Bronchial epithelial cell (primary cell): ENCODE data around the gene RELT. TPM values are rescaled to one million over a fixed set of nuclear protein-coding genes. Genes with fewer than 3 reads are reported as not detected.

Source experiments
- DNase-seq: peaks from one replicate; pipeline ENCODE4 v3.0.0-alpha.2; 2010; ENCODE audit warnings: low read depth
- FAIRE-seq: peaks from 2 replicates; lab custom pipeline; 2011; peaks lifted over from hg19 to GRCh38; lab: Jason Lieb, UNC
- H3K27me3 ChIP-seq: 2 replicates; pipeline ENCODE4 v1.5.1; 2011; ENCODE audit warnings: low read length; ENCODE audit not compliant: control insufficient read depth, insufficient read depth
- H3K36me3 ChIP-seq: 2 replicates; pipeline ENCODE4 v1.5.1; 2011; ENCODE audit warnings: low read length; ENCODE audit not compliant: control insufficient read depth, insufficient read depth
- H3K4me3 ChIP-seq: 2 replicates; pipeline ENCODE4 v1.5.1; 2011; ENCODE audit warnings: mild to moderate bottlenecking, low read depth, low read length, control low read depth
- total RNA-seq: library from RNA; depleted of rRNA; stranded (reverse); fragments of >200 nt; gene quantifications from 2 replicates; pipeline ENCODE4 v1.2.1, GENCODE V29; 2014
- TF ChIP-seq, protein P1 (sequence below): IDR thresholded peaks from 2 replicates; pipeline ENCODE4 v1.5.1; 2011; ENCODE audit warnings: mild to moderate bottlenecking, moderate library complexity, low read length, control low read depth, inconsistent platforms; ENCODE audit not compliant: insufficient read depth, severe bottlenecking

The RELT gene
- total RNA-seq, 1 donor from 2014 or later = 3.4 TPM

DNA sequence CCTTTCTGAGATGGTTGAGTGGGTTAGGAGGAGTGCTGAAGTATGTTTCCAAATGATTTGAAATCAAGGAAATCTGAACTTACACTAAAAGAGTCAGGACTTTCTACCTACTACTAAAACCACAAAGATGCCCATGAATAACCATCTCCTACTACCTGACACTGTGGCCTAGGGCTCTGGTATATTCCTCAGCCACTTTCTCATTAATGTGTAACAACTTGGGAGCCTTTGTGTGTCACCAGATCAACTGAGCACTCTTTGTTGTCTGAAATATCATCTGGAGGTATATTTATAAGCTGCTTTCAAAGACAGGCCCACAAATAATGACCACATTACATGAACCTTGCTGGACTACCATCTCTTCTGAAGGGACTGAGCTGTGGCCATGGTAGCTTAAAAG is 43.9 kb downstream of the RELT start:
- no peak for DNase-seq
- no peak for FAIRE-seq
- no peaks in the 10 kb centered on the region for H3K36me3 ChIP-seq
- no peaks in the 10 kb centered on the region for H3K27me3 ChIP-seq
- no peak overlapping the region for H3K4me3 ChIP-seq
- TF ChIP-seq, protein P1, sequence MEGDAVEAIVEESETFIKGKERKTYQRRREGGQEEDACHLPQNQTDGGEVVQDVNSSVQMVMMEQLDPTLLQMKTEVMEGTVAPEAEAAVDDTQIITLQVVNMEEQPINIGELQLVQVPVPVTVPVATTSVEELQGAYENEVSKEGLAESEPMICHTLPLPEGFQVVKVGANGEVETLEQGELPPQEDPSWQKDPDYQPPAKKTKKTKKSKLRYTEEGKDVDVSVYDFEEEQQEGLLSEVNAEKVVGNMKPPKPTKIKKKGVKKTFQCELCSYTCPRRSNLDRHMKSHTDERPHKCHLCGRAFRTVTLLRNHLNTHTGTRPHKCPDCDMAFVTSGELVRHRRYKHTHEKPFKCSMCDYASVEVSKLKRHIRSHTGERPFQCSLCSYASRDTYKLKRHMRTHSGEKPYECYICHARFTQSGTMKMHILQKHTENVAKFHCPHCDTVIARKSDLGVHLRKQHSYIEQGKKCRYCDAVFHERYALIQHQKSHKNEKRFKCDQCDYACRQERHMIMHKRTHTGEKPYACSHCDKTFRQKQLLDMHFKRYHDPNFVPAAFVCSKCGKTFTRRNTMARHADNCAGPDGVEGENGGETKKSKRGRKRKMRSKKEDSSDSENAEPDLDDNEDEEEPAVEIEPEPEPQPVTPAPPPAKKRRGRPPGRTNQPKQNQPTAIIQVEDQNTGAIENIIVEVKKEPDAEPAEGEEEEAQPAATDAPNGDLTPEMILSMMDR = no peak

DNA sequence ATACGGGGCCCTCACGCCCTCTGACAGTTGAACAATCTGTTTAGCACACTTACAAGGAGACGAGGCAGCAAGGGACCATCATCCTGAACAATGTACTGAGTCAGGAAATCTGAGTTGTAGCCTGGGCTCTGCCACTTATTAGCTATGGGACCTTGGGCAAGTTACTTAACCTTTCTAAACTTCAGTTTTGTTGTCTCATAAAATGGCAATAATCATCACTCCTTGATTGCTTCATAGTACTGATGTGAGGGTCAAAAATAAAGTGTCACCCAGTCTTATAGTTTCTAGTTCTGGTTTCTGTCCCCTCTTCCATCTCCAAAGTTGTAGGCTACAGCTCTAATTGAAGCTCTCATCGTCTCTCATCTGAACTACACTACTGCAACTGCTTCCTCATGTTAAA is 46.7 kb downstream of the RELT start:
- TF ChIP-seq, protein P1 = no peak
- FAIRE-seq (no peak), DNase-seq (no peak)
- Histone ChIP-seq H3K36me3 (no peaks in the 10 kb centered on the region), H3K4me3 (no peak overlapping the region), H3K27me3 (no peaks in the 10 kb centered on the region)

DNA sequence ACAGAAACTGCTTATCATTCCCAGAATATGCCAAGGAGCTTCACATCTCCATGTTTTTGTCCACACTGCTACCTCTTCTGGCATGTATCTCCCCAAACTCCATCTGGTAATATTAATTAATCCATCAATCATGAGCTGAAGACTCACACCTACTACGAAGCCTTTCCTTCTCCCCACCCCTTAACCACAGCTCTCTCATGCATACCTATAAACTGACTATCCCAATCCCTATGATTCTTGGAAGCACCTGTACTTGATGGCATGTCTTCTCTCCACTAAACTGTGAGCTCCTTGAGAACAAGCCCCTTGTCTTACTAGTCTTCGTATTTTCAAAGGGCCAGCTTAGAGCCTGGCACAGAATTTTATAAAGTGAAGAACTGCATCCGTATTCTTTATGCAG is 47.3 kb downstream of the RELT start:
- TF ChIP-seq, protein P1 = no peak
- Histone ChIP-seq H3K4me3 (no peak overlapping the region), H3K36me3 (no peaks in the 10 kb centered on the region), H3K27me3 (no peaks in the 10 kb centered on the region)
- DNase-seq (peak; percentile 58), FAIRE-seq (no peak)

DNA sequence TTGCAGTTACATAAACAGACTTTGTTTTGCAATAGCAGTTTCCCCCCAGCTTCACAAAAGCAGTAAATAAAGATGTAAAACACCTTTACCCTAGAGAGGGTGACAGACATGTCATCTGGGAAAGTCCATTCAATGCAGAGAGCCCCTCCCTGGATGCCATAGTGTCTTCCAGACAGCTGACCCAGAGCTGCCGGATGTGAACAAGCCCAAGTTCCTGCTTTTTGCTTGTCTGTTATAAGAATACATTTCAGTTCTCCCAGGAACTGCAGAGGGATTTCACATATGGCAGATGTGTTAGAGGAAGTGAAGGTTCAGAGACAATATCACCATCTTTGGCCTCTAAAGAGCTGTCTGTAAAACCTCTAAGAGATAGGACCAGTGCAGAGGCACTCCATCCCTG is 48.9 kb downstream of the RELT start:
- H3K27me3 ChIP-seq = no peaks in the 10 kb centered on the region
- no peaks in the 10 kb centered on the region for H3K36me3 ChIP-seq
- DNase-seq (no peak), FAIRE-seq (no peak)
- no peak overlapping the region for H3K4me3 ChIP-seq
- TF ChIP-seq, protein P1 = no peak

DNA sequence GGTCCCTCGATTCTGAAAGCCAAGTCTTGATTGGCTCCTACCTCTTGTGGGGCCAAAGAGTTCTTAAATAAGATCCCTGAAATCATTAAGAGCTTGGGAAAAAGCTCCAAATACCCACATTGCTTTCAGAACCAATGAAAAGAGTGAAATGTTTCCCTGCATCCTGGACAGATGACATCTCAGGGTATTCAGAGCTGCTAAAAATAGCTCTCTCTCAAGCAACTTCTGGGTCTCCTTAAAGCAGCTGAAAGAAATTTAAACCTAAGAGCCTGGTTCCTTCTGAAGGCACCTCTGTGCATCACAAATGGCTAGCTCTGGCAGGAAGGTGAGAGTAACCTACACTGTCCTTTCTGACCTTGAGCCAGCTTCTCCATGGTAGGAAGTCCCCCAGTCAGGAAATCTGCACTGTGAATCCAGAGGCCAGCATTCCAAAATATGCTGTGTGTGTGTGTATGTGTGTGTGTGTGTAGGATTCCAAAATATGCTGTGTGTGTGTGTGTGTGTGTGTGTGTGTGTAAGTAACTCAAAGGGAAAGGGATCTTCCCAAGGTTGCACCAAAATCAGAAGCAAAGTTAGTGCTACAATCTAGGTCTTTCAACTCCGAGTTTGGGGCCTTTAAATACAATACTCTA is 50.1 kb downstream of the RELT start:
- TF ChIP-seq, protein P1 = no peak
- no peaks in the 10 kb centered on the region for H3K36me3 ChIP-seq
- no peak overlapping the region for H3K4me3 ChIP-seq
- no peaks in the 10 kb centered on the region for H3K27me3 ChIP-seq
- DNase-seq (no peak), FAIRE-seq (no peak)

DNA sequence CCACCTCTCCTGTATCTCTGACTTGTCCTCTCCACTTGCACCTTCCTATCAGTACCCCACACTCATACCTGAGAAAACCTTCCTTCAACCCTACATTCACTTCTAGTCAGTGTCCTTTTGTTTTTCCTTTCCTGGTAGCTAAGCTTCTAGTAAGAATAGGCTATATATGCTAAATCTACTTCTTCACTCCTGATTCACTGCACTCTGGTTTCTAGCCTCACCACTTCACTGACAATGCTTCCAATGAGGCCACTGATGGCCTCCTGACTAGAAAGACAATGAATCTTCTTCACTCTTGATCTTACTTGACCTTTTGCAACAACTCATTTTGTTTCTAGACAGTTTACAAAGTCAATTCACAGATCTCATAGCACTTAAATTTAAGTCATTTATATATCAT is 52.0 kb downstream of the RELT start:
- FAIRE-seq (no peak), DNase-seq (no peak)
- H3K36me3 ChIP-seq = no peaks in the 10 kb centered on the region
- no peak overlapping the region for H3K4me3 ChIP-seq
- no peaks in the 10 kb centered on the region for H3K27me3 ChIP-seq
- TF ChIP-seq, protein P1 = no peak
